Activated CD4-positive, alpha-beta T cell treated with anti-CD3 and anti-CD28 coated beads for 1 hour (primary cell): ENCODE data around the gene LONRF3.
A peak's percentile ranks its signal among the peaks of the same experiment; 100 is the strongest.

Source experiments
- DNase-seq: peaks from one replicate; pipeline ENCODE4 v3.0.0-alpha.2; 2020

The LONRF3 gene

GRCh38 chrX:118974088-118974907, at the start of gene LONRF3:
LONRF3 (plus strand) TSS chrX:118974618; CDS start chrX:118974781, 163 bp downstream.
- peak; percentile 61 for DNase-seq

- no peak for DNase-seq
Measured at GRCh38 chrX:118928151-118928550, 46.3 kb upstream of the LONRF3 start.

GRCh38 chrX:118935352-118935751, 39.1 kb upstream of the LONRF3 start:
- DNase-seq = no peak

GRCh38 chrX:118941147-118941546, 33.3 kb upstream of the LONRF3 start:
- DNase-seq = no peak

- no peak for DNase-seq
Measured at GRCh38 chrX:118943102-118943501, 31.3 kb upstream of the LONRF3 start.

- no peak for DNase-seq
Measured at GRCh38 chrX:118945921-118946320, 28.5 kb upstream of the LONRF3 start.

GRCh38 chrX:118948270-118948669, 26.1 kb upstream of the LONRF3 start:
- DNase-seq = no peak

- DNase-seq = no peak
Measured at GRCh38 chrX:118961866-118962560, 12.4 kb upstream of the LONRF3 start.

GRCh38 chrX:118963159-118963558, 11.3 kb upstream of the LONRF3 start:
- DNase-seq = no peak

- no peak for DNase-seq
Measured at GRCh38 chrX:118964252-118964651, 10.2 kb upstream of the LONRF3 start.

GRCh38 chrX:118965395-118965794, 9.0 kb upstream of the LONRF3 start:
- DNase-seq = no peak

GRCh38 chrX:118968031-118968430, 6.4 kb upstream of the LONRF3 start:
- no peak for DNase-seq

GRCh38 chrX:118971552-118971951, 2.9 kb upstream of the LONRF3 start:
- DNase-seq = no peak

GRCh38 chrX:118973389-118974087, 880 bp upstream of the LONRF3 start:
- DNase-seq = no peak

GRCh38 chrX:118974908-118975671, 672 bp downstream of the LONRF3 start:
- DNase-seq = peak; percentile 30

- DNase-seq = peak; percentile 63
Measured at GRCh38 chrX:118975831-118976598, 1.6 kb downstream of the LONRF3 start.

GRCh38 chrX:118976599-118977340, 2.4 kb downstream of the LONRF3 start:
- DNase-seq = peak; percentile 8

GRCh38 chrX:118977424-118977823, 3.0 kb downstream of the LONRF3 start:
- no peak for DNase-seq

- DNase-seq = no peak
Measured at GRCh38 chrX:118978451-118978850, 4.0 kb downstream of the LONRF3 start.

GRCh38 chrX:118980761-118981160, 6.3 kb downstream of the LONRF3 start:
- no peak for DNase-seq

GRCh38 chrX:118983513-118983912, 9.1 kb downstream of the LONRF3 start:
- DNase-seq = no peak
